ENCODE data around the gene ACAN. TPM values are rescaled to one million over a fixed set of nuclear protein-coding genes. Genes with fewer than 3 reads are reported as not detected.

Gene ACAN
- total RNA-seq, 1 experiment from 2014 or later = not detected

DNA sequence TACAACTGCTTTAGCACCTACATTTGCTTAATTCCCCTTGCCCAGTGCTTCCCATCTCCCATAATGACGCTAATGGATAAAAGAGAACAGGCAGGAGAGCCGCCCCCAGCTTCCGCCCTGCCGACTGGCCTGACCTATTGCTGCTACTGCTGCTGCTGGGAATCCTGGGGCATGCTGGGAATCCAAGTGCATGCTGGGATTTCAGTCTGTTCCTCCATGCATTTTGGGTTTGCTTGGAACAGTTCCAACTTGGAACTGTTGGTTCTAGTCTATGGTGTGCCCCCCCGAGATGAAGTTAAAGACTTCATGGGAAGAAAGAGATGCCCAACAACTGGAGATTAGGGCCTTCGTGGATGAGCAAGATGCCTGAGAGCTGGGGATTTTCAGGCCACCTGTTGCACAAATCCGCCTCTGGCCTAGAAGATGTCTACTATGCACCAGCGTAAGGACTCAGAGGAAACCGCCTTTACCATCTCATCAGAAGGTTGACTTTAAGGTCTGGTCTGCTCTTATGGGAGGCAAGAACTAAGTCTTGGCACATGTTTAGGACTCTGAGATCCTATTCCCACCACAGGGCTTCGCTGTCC, 63.2 kb downstream of the ACAN start:
- TF ChIP-seq, protein P1, sequence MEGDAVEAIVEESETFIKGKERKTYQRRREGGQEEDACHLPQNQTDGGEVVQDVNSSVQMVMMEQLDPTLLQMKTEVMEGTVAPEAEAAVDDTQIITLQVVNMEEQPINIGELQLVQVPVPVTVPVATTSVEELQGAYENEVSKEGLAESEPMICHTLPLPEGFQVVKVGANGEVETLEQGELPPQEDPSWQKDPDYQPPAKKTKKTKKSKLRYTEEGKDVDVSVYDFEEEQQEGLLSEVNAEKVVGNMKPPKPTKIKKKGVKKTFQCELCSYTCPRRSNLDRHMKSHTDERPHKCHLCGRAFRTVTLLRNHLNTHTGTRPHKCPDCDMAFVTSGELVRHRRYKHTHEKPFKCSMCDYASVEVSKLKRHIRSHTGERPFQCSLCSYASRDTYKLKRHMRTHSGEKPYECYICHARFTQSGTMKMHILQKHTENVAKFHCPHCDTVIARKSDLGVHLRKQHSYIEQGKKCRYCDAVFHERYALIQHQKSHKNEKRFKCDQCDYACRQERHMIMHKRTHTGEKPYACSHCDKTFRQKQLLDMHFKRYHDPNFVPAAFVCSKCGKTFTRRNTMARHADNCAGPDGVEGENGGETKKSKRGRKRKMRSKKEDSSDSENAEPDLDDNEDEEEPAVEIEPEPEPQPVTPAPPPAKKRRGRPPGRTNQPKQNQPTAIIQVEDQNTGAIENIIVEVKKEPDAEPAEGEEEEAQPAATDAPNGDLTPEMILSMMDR (IDR thresholded peaks at IDR 0.05; ENCODE audit: unreplicated experiment) = no peak
- no peak overlapping the region for H3K27ac Mint-ChIP-seq (ENCODE audit: unreplicated experiment)
- CTCF ChIA-PET = no interaction called here
- intact Hi-C loops (cut with micrococcal nuclease; ENCODE audit: unreplicated experiment) = no loop called here
- no peaks in the 10 kb centered on the region for H3K4me1 Mint-ChIP-seq (ENCODE audit: low read depth, unreplicated experiment)
- no peak for DNase-seq
- H3K4me3 Mint-ChIP-seq (ENCODE audit: low read depth, unreplicated experiment) = no peak overlapping the region
- H3K9me3 Mint-ChIP-seq (ENCODE audit: low read depth, unreplicated experiment) = no peaks in the 10 kb centered on the region
- peaks cover 4% of the 10 kb centered on the region for H3K36me3 Mint-ChIP-seq (ENCODE audit: insufficient read depth, unreplicated experiment)
- no TSS peak for BruUV-seq (replicated peaks)
- H3K27me3 Mint-ChIP-seq (ENCODE audit: unreplicated experiment) = peaks cover 89% of the 10 kb centered on the region

DNA sequence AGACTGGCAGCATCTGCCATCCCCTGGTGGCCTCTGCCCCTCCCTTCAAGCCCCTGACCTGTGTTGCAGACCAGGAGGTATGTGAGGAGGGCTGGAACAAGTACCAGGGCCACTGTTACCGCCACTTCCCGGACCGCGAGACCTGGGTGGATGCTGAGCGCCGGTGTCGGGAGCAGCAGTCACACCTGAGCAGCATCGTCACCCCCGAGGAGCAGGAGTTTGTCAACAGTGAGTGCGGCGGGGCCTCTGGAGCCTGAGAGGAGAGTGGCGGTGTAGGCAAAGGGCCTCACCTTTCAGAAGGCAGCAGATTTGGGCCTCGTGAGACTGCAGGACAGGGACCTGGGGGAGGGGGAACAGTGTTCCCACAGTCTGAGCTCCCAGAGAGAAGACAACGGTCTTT, 68.1 kb downstream of the ACAN start:
- H3K27me3 Mint-ChIP-seq (ENCODE audit: unreplicated experiment) = peaks cover 93% of the 10 kb centered on the region
- no peak overlapping the region for H3K4me3 Mint-ChIP-seq (ENCODE audit: low read depth, unreplicated experiment)
- no peaks in the 10 kb centered on the region for H3K9me3 Mint-ChIP-seq (ENCODE audit: low read depth, unreplicated experiment)
- H3K36me3 Mint-ChIP-seq (ENCODE audit: insufficient read depth, unreplicated experiment) = peaks cover 5% of the 10 kb centered on the region
- H3K4me1 Mint-ChIP-seq (ENCODE audit: low read depth, unreplicated experiment) = no peaks in the 10 kb centered on the region
- TF ChIP-seq, protein P1 (IDR thresholded peaks at IDR 0.05; ENCODE audit: unreplicated experiment) = no peak
- DNase-seq = no peak
- CTCF ChIA-PET = interaction anchor here (1.0 kb wide), 1 partner anchor 8 kb away, joined by 3 read pairs; no protein-coding TSS in a partner anchor
- no peak overlapping the region for H3K27ac Mint-ChIP-seq (ENCODE audit: unreplicated experiment)
- BruUV-seq (replicated peaks) = no TSS peak
- intact Hi-C loops (cut with micrococcal nuclease; ENCODE audit: unreplicated experiment) = no loop called here

DNA sequence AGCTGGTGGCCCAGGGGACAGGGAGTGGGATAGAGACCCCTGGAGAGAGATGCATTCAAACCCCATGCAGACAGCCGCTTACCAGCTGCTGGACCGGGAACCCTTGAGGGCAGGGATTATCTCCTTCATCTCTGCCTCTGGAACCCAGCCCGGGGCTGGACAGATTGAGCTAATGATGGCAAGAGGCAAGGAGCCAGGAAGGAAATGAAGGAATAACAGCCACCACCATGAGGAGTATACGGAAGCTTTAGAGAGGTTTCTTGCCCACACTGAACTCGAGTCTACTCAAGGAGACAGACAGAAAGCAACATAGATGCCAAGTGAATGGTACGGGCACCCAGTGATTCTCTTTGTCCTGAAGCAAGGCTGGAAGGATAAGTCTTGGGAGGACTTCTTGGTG, 68.9 kb downstream of the ACAN start:
- no peaks in the 10 kb centered on the region for H3K9me3 Mint-ChIP-seq (ENCODE audit: low read depth, unreplicated experiment)
- CTCF ChIA-PET = interaction anchor here (1.0 to 1.1 kb wide), 2 partner anchors 9 kb away, joined by 3 read pairs; no protein-coding TSS in a partner anchor
- intact Hi-C loops (cut with micrococcal nuclease; ENCODE audit: unreplicated experiment) = no loop called here
- no peak overlapping the region for H3K4me3 Mint-ChIP-seq (ENCODE audit: low read depth, unreplicated experiment)
- H3K27ac Mint-ChIP-seq (ENCODE audit: unreplicated experiment) = no peak overlapping the region
- TF ChIP-seq, protein P1 (IDR thresholded peaks at IDR 0.05; ENCODE audit: unreplicated experiment) = no peak
- no TSS peak for BruUV-seq (replicated peaks)
- no peaks in the 10 kb centered on the region for H3K4me1 Mint-ChIP-seq (ENCODE audit: low read depth, unreplicated experiment)
- H3K27me3 Mint-ChIP-seq (ENCODE audit: unreplicated experiment) = peaks cover 85% of the 10 kb centered on the region
- peaks cover 5% of the 10 kb centered on the region for H3K36me3 Mint-ChIP-seq (ENCODE audit: insufficient read depth, unreplicated experiment)
- DNase-seq = no peak

DNA sequence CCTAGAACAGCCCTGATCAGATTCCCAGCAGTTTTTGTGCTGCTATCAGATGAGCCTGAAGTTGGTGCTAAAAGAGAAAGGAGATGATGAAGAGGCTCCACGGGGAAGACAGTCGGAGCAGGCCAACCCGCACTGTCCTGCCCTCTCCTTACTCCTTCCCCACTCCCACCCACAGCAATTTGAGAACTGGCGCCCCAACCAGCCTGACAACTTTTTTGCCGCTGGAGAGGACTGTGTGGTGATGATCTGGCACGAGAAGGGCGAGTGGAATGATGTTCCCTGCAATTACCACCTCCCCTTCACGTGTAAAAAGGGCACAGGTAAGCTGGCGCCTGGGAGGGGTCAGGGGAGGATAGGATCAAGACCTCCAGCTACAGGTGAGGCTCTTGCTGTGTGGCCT, 69.5 kb downstream of the ACAN start:
- CTCF ChIA-PET = interaction anchor here (0.6 to 1.1 kb wide), 2 partner anchors 8 to 234 kb away, joined by 3 to 6 read pairs; partner anchors contain the start of gene ISG20
- no peaks in the 10 kb centered on the region for H3K4me1 Mint-ChIP-seq (ENCODE audit: low read depth, unreplicated experiment)
- H3K4me3 Mint-ChIP-seq (ENCODE audit: low read depth, unreplicated experiment) = no peak overlapping the region
- no peak overlapping the region for H3K27ac Mint-ChIP-seq (ENCODE audit: unreplicated experiment)
- peaks cover 5% of the 10 kb centered on the region for H3K36me3 Mint-ChIP-seq (ENCODE audit: insufficient read depth, unreplicated experiment)
- peaks cover 79% of the 10 kb centered on the region for H3K27me3 Mint-ChIP-seq (ENCODE audit: unreplicated experiment)
- intact Hi-C loops (cut with micrococcal nuclease; ENCODE audit: unreplicated experiment) = no loop called here
- TF ChIP-seq, protein P1 (IDR thresholded peaks at IDR 0.05; ENCODE audit: unreplicated experiment) = no peak
- no TSS peak for BruUV-seq (replicated peaks)
- no peaks in the 10 kb centered on the region for H3K9me3 Mint-ChIP-seq (ENCODE audit: low read depth, unreplicated experiment)
- DNase-seq = no peak

Measured in Calu3 (cell line).